ENCODE results near the gene SLC28A3.

SLC28A3 gene

DNA sequence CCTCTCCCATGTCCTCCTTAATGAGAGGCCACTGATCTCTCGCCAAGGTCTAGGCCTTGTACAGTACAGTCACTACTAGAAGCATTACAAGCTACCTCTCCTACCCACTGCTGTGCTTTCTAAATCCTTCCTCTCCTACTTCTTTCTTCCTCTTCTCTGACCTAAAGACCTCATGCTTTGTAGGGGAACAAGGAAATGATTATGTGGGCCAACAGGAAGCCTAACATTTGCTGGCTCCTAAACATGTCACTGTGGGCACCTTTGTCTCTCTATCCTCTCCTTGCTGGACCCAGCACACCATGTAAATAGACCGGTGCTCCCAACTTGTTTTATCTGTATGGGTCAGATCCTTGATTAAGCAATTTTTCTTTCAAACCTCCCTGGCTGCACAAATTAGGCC is 16.7 kb downstream of the SLC28A3 start:
- no peak overlapping the region for H3K27ac Mint-ChIP-seq
- ATAC-seq (no peak), DNase-seq (ENCODE audit: low spot score in 2 of 2) (no peak)
- no peak overlapping the region for H3K4me3 Mint-ChIP-seq
- H3K9me3 Mint-ChIP-seq: peaks cover 6% of the 10 kb centered on the region
- no peaks in the 10 kb centered on the region for H3K36me3 Mint-ChIP-seq
- H3K4me1 Mint-ChIP-seq: no peaks in the 10 kb centered on the region

DNA sequence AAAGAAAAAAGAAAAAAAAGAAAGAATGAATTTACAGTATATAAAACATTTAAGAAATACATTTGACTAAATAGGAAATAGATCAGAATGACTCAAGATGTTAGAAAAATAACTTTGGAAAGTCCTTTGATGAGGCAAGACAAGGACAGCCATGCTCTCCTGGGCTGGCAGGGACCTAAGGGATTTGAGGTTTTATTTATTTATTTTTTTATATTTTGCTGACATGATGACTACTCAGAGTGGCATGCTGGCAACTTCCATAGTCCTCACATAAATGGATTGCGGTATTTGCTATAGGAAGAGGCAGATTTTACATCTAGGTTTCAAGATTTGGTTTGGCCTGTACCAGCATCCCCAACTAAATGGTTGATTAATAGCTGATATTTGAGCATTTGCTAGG is 17.7 kb downstream of the SLC28A3 start:
- H3K36me3 Mint-ChIP-seq: no peaks in the 10 kb centered on the region
- no peaks in the 10 kb centered on the region for H3K4me1 Mint-ChIP-seq
- ATAC-seq (no peak), DNase-seq (ENCODE audit: low spot score in 2 of 2) (no peak)
- no peak overlapping the region for H3K4me3 Mint-ChIP-seq
- H3K9me3 Mint-ChIP-seq: peaks cover under 1% of the 10 kb centered on the region
- no peak overlapping the region for H3K27ac Mint-ChIP-seq

DNA sequence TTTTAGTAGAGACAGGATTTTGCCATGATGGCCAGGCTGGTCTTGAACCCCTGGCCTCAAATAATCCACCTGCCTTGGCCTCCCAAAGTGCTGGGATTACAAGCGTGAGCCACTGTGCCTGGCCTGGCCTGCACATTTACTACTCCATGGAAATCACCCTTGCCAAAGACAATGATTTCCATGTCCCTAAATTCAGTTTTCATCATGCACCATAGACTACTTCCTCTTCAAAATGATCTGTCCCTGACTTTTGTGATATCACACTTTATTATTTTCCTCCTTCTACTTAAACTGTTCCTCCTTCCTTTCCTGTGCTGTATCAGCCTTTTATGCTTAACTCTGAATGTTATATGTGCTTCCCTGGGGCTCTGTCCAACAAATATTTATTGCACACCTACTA is 20.3 kb downstream of the SLC28A3 start:
- Mint-ChIP-seq H3K9me3 (no peaks in the 10 kb centered on the region), H3K4me1 (no peaks in the 10 kb centered on the region), H3K4me3 (no peak overlapping the region), H3K27ac (no peak overlapping the region), H3K36me3 (no peaks in the 10 kb centered on the region)
- ATAC-seq: no peak
- DNase-seq (ENCODE audit: low spot score in 2 of 2): no peak

DNA sequence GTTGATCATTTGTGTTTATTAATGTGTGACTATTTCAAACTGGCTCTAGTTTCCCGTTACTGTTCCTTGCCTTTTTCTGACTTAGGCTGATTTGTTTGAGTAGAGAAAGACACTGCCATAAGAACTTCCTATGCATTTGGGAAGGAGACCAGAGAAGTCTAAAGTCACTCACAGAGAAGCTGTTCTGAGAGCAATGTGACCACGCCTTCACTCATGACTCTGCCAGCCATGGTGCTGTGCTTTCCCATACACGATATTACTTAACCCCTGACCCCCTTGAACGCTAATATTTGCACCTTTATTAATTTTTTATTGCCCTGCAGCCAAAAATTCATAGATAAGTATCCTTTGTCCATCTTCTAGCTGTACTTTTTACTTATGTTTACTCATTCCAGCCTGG is 20.9 kb downstream of the SLC28A3 start:
- Mint-ChIP-seq H3K9me3 (no peaks in the 10 kb centered on the region), H3K4me3 (no peak overlapping the region), H3K4me1 (no peaks in the 10 kb centered on the region), H3K27ac (no peak overlapping the region), H3K36me3 (no peaks in the 10 kb centered on the region)
- DNase-seq (ENCODE audit: low spot score in 2 of 2): no peak
- no peak for ATAC-seq

DNA sequence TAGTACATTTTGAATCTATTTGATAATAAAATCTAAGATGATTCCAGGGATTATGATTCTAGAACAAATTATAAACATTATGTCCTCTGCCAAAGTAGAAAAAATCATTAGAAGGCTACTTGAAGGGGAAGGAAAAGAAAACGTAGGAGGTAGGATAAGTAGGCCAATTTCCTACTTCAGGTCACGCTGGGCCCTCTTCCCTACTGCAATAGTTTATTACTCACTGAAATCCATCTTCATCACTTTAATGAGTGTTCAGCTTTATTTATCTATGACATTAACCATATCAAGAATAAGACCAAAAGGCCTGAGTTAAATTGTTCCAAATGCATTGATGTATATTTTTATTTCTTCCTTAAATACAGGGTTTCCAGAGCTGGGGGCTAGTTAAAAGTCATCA is 21.6 kb downstream of the SLC28A3 start:
- no peaks in the 10 kb centered on the region for H3K4me1 Mint-ChIP-seq
- H3K4me3 Mint-ChIP-seq: no peak overlapping the region
- no peak overlapping the region for H3K27ac Mint-ChIP-seq
- no peak for DNase-seq (ENCODE audit: low spot score in 2 of 2)
- H3K9me3 Mint-ChIP-seq: no peaks in the 10 kb centered on the region
- ATAC-seq: no peak
- no peaks in the 10 kb centered on the region for H3K36me3 Mint-ChIP-seq

DNA sequence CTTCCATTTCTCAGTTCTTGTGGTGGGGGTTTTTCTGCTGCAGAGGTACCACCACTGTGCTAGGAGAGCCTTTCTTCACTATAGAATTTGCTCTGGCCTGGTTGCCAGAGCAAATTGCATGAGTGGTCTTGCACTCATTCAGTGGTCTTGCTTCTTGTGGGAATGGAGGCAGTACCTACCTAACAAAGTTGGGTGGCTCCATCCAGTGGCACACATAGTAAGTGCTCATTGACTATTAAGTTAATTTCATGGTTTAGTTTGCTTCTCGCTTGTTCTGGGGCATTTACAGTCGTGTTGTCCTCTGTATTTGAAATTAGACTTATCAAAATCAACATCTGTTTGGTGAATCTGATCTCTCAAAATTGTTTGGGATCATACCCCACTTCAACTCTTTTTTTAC is 23.0 kb downstream of the SLC28A3 start:
- Mint-ChIP-seq H3K9me3 (no peaks in the 10 kb centered on the region), H3K36me3 (no peaks in the 10 kb centered on the region)
- no peak for ATAC-seq

DNA sequence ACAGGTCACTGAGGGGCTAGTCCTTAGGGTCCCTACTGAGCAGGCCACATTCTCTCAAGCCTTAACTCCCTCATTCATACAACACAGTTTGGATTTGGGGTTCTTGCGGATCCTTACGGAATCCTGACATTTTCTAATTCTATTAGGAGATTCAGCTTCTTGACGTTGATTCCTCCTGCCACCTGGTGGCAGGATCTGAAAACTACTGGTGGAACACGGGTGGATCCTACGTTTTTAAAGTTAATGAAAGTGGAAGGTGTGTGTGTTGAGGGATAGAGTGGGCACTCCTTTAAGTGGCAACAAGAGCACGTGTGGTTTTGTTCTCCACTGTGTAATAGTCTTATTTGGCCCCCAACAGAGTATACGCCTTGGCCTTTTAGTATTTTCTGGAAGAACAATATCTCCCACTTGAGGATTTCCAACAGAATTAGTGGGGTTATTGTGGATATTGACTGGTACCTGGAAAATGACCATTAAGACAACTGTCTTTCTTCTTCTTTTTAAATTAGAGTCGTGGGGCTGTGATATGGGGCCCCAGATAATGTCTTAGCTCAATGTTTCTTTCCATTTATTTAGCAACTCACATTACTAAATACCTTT is 25.2 kb downstream of the SLC28A3 start:
- Mint-ChIP-seq H3K9me3 (no peaks in the 10 kb centered on the region), H3K36me3 (no peaks in the 10 kb centered on the region), H3K4me1 (no peaks in the 10 kb centered on the region), H3K27ac (no peak overlapping the region), H3K4me3 (no peak overlapping the region)
- DNase-seq (ENCODE audit: low spot score in 2 of 2) (peak; percentile 31 to 70), ATAC-seq (peak; percentile 51)

More for the DNA sequence above, 23.0 kb downstream of the SLC28A3 start:
- DNase-seq (ENCODE audit: low spot score in 2 of 2): no peak
- no peaks in the 10 kb centered on the region for H3K4me1 Mint-ChIP-seq
- no peak overlapping the region for H3K27ac Mint-ChIP-seq
- H3K4me3 Mint-ChIP-seq: no peak overlapping the region

DNA sequence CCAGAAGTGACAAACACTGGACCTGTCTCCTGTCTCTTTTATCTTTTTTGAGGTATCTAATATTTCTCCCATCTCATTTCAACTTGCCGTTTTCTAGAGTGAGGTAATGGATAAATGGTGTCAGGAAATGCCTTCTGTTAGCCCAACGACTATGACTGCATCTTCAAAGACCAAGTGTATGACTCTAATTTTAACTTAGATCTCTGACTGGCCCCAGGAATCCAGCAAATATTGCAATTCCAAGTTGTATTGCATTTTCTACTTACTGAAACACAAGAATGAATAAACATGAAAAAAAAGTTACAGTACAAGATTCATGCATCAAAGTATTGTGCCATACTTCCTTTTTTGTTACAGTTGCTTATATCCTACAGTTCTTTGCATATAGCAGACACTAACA is 26.3 kb downstream of the SLC28A3 start:
- Mint-ChIP-seq H3K4me3 (no peak overlapping the region), H3K27ac (no peak overlapping the region), H3K4me1 (no peaks in the 10 kb centered on the region)

DNA sequence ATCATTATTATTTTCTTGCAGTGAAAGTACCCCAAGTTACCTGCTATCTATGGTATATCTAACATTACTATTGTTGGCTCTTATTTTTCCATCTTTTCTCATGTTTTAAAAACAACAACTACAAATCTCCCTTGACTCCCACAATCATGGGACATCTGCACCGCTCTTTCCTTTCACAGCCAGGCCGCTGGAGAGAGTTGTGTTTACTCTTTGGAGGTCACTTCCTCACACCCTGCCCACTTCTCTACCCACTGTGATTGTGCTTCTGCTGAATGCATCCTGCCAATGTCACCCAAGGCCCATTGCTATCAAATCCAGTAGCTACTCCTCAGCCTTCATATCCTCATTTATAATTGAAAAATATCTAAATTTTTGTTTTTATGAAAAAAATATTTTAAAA is 29.7 kb downstream of the SLC28A3 start:
- ATAC-seq (no peak), DNase-seq (ENCODE audit: low spot score in 2 of 2) (no peak)
- Mint-ChIP-seq H3K9me3 (no peaks in the 10 kb centered on the region), H3K4me3 (no peak overlapping the region), H3K36me3 (no peaks in the 10 kb centered on the region), H3K4me1 (no peaks in the 10 kb centered on the region), H3K27ac (no peak overlapping the region)

More for the DNA sequence above, 26.3 kb downstream of the SLC28A3 start:
- ATAC-seq: no peak
- no peak for DNase-seq (ENCODE audit: low spot score in 2 of 2)
- H3K9me3 Mint-ChIP-seq: no peaks in the 10 kb centered on the region
- no peaks in the 10 kb centered on the region for H3K36me3 Mint-ChIP-seq

DNA sequence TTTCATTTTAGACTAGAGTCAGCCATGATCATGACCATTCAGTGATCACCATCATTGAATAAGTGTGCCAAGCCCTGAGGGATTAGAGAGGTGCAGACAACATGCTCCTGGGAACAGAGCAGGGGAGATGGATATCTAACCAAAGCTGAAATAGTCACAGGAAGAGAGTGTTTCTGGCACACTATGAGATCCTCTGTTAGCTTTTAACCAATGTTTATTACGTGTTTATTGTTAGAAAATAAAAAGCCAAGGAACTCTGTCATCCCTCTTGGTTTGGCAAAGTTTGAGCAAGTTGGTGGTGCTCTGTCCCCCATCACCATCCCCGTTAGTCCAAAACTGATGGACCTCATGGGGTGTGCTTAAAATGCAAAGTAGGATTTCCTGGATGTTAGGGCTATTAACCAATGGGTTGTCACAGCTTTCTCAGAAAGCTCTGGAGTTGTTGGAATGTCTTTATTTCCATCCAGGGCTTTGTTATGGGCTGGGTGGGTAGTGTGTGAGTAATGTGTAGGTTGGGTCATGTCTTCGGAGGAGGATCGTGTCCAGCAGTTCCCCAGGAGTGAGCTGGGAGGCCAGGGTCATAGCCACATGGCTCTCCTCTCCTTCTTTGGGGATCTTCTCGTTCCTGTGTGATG is 34.9 kb downstream of the SLC28A3 start:
- ATAC-seq (no peak), DNase-seq (ENCODE audit: low spot score in 2 of 2) (no peak)
- H3K4me1 Mint-ChIP-seq: no peaks in the 10 kb centered on the region
- H3K27ac Mint-ChIP-seq: no peak overlapping the region
- no peaks in the 10 kb centered on the region for H3K9me3 Mint-ChIP-seq
- no peaks in the 10 kb centered on the region for H3K36me3 Mint-ChIP-seq
- no peak overlapping the region for H3K4me3 Mint-ChIP-seq

DNA sequence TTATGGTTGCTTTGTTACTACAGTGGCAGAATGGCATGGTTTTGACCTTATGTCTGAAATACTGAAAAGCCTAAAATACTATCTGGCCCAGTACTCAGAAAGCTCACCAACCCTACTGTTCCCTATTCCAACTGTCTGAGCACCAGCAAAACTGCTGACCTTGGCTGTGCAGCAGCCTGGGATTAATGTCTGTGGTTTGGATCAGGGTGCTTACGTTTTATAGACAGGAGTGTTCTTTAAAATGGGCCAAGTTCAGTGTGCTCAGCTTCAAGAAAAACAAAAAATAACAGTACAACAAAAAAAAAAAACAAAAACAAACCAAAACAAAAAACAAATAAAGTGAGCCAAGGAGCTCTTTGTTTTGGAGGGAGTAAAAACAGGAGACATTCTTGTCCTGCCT is 36.4 kb downstream of the SLC28A3 start:
- Mint-ChIP-seq H3K4me1 (no peaks in the 10 kb centered on the region), H3K9me3 (no peaks in the 10 kb centered on the region), H3K27ac (no peak overlapping the region), H3K36me3 (no peaks in the 10 kb centered on the region), H3K4me3 (no peak overlapping the region)
- no peak for DNase-seq (ENCODE audit: low spot score in 2 of 2)
- no peak for ATAC-seq

DNA sequence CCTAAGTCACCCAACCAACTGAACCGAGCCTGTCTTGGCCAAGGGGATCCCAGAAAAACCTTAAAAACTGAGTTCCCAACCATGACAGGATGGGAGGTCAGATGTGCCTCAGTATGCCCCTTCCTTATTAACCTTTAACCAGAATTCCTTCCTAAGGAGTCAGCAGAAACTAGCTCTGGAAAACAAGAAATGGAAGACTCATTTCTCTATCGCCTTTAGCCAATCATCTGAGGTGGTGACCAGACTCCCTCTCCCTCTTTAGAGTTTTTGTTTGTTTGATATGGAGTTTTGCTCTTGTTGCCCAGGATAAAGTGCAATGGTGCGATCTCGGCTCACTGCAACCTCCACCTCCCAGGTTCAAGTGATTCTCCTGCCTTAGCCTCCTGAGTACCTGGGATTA is 37.5 kb downstream of the SLC28A3 start:
- ATAC-seq (no peak), DNase-seq (ENCODE audit: low spot score in 2 of 2) (no peak)
- no peak overlapping the region for H3K4me3 Mint-ChIP-seq
- H3K36me3 Mint-ChIP-seq: no peaks in the 10 kb centered on the region
- no peaks in the 10 kb centered on the region for H3K4me1 Mint-ChIP-seq
- H3K9me3 Mint-ChIP-seq: no peaks in the 10 kb centered on the region
- no peak overlapping the region for H3K27ac Mint-ChIP-seq

DNA sequence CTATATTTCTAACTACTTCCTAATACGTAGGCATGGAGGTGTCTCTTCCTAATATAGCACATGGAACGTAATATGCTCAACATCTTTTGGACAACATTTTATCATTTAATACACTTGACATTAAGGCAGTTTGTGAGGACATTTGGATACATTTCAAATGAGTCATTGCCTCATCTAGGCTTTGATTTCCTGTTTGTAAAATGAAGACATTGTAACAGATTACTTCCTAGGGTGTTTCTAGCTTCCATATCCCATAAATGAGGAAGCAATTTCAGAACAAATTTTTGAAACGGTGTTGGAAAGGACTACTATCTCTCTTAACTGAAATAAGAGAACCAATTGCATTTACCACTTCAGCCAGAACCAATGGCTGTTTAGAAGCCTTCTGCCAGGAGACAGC is 38.7 kb downstream of the SLC28A3 start:
- no peak overlapping the region for H3K27ac Mint-ChIP-seq
- no peak for ATAC-seq

DNA sequence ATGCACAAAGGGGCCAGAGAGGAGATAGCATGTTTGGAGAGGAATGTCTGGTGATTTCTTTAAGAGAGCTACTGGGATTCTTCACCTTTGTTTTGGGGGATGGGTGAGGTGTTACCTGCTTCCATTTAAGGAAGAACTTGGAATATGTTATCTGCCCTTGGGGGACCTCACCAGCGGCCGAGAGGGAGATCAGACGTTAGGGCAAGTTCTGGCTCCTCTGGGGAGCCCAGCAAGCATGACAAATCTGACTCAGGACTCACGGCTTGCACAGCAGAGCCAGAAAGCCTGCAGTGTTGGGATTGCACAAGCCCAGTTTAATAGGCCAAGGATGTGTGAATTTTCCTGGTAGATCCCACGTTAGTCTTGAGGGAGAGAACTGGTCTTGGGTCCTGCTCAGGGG is 40.3 kb downstream of the SLC28A3 start:
- no peaks in the 10 kb centered on the region for H3K36me3 Mint-ChIP-seq
- no peak overlapping the region for H3K4me3 Mint-ChIP-seq
- H3K27ac Mint-ChIP-seq: no peak overlapping the region
- peaks cover 25% of the 10 kb centered on the region for H3K4me1 Mint-ChIP-seq
- no peak for DNase-seq (ENCODE audit: low spot score in 2 of 2)
- ATAC-seq: no peak
- H3K9me3 Mint-ChIP-seq: no peaks in the 10 kb centered on the region

More for the DNA sequence above, 38.7 kb downstream of the SLC28A3 start:
- DNase-seq (ENCODE audit: low spot score in 2 of 2): no peak
- Mint-ChIP-seq H3K4me3 (no peak overlapping the region), H3K4me1 (peaks cover 10% of the 10 kb centered on the region), H3K36me3 (no peaks in the 10 kb centered on the region), H3K9me3 (no peaks in the 10 kb centered on the region)

DNA sequence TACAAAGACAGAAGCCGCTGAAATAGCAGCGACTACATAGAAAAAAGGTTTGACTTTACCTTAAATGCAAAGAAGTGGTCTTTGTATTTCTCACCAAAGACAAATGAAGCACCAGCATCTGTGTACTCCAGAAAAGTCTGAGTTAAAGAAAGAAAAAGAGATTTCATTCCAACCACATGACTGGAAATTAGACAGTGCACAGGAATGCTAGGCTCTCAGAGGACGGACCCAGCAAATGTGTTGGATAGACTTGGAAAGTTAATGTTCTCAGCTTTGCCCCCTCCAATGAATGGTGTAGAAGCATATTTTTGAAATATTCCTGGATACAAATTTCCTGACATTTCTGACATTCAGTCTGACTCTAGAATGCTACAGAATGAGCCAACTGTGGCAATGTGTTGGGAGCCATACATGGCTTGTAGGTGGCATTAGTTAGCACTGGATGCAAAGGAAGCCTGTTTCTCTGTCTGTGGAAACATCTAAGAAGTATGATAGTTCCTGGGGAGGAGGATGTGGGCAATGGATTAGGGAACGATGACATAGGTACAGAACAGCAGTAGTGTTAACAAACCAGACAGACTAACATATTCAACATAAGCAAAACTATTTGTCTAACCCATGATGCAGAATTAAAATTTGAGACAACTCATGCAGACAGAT is 43.3 kb downstream of the SLC28A3 start:
- Mint-ChIP-seq H3K4me1 (peaks cover 45% of the 10 kb centered on the region), H3K9me3 (no peaks in the 10 kb centered on the region), H3K27ac (peak overlapping the region; percentile 84), H3K4me3 (no peak overlapping the region), H3K36me3 (no peaks in the 10 kb centered on the region)
- ATAC-seq (no peak), DNase-seq (ENCODE audit: low spot score in 2 of 2) (no peak)

DNA sequence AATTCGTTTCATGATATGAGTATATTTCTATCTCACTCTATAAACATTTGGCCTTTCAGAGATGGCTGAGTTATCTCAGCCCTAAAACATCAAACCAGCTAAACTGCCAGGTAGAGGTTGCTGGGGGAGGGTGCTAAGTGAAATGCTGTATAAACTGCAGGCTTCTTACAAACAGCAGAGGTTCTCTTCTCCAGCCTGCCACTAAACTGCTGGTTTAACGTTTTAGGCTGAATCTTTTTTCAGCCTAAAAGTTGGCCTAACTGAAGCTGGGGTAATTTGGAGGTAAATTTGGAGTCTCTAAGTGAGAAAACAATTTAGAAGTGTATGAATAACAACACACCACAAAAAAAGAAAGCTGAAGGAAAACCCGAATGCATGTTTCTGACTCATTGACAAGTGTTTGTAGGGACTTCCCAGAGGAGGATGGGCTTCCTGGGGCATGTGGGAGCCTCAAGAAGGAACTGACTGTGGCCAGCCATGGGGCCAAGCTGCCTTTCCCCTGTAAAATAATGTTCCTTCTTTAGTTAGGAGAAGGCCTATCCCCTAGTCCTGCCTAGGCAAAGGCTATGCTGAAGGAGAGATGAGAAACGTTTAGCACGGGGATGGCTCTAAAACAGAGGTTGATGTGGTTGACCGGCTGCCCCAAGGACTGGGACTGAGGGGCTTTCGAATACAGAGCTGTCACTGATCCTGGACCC is 44.3 kb downstream of the SLC28A3 start:
- Mint-ChIP-seq H3K4me1 (peaks cover 45% of the 10 kb centered on the region), H3K36me3 (no peaks in the 10 kb centered on the region), H3K9me3 (no peaks in the 10 kb centered on the region), H3K27ac (peak overlapping the region; percentile 84), H3K4me3 (peak overlapping the region; percentile 51)
- ATAC-seq: peak; percentile 88
- peak; percentile 13 to 77 for DNase-seq (ENCODE audit: low spot score in 2 of 2)

All from stimulated activated effector memory CD8-positive, alpha-beta T cell treated with anti-CD3 and anti-CD28 coated beads, Interleukin-12 subunit alpha, Interleukin-12 subunit beta, amount 100 ng/mL, for 72 hours (primary cell).